Naive thymus-derived CD4-positive, alpha-beta T cell (primary cell): Measurements from ENCODE around the gene CXCL1. TPM values are rescaled to one million over a fixed set of nuclear protein-coding genes. Genes with fewer than 3 reads are reported as not detected.
A peak's percentile ranks its signal among the peaks of the same experiment; 100 is the strongest.

ENCODE experiments used
- ATAC-seq: fragments of 150-1000 bp; cut with Tn5 transposase; 2 replicates; pipeline ENCODE4 v1.10.0; 2021; ENCODE audit warnings: mild to moderate bottlenecking, moderate library complexity
- CTCF ChIA-PET: fragments of 350-600 bp; sonication (Branson Sonifier 250); formaldehyde crosslinking; loops from one replicate; lab custom pipeline; 2021; ENCODE audit warnings: antibody characterized with exemption; lab: Charles Lee
- POLR2A ChIA-PET: fragments of 350-600 bp; sonication (Branson Sonifier 250); formaldehyde crosslinking; loops from one replicate; lab custom pipeline; 2021; ENCODE audit warnings: antibody characterized with exemption, inconsistent platforms; lab: Charles Lee
- DNase-seq, 9 donors: peaks; one replicate each; pipeline versions ENCODE4 v3.0.0 to v3.0.0-alpha.2; 2020 to 2022; ENCODE audit warnings: mixed read lengths in 1 of 9
- H3K27ac ChIP-seq: one replicate; pipeline ENCODE4 v1.7.0; 2013; ENCODE audit warnings: mild to moderate bottlenecking, low read depth, low read length, moderate library complexity
- H3K27me3 ChIP-seq, 2 donors: one replicate each; pipeline ENCODE4 v1.7.0; 2013; ENCODE audit warnings: low read length in 2 of 2, mild to moderate bottlenecking in 2 of 2, moderate library complexity in 2 of 2; ENCODE audit not compliant: control insufficient read depth in 2 of 2, insufficient read depth in 2 of 2
- H3K36me3 ChIP-seq, 3 experiments: 1 replicate in 2 of 3; 2 replicates in 1 of 3; pipeline ENCODE4 v1.7.0; 2013; ENCODE audit warnings: low read length in 3 of 3, mild to moderate bottlenecking in 3 of 3, moderate library complexity in 1 of 3; ENCODE audit not compliant: insufficient read depth in 3 of 3, control insufficient read depth in 2 of 3
- H3K4me1 ChIP-seq, 2 donors: one replicate each; pipeline ENCODE4 v1.7.0; 2013; ENCODE audit warnings: low read length in 2 of 2, mild to moderate bottlenecking in 2 of 2, moderate library complexity in 1 of 2; ENCODE audit not compliant: control insufficient read depth in 2 of 2, insufficient read depth in 2 of 2
- H3K4me3 ChIP-seq: 2 replicates; pipeline ENCODE4 v1.7.0; 2013; ENCODE audit warnings: mild to moderate bottlenecking, low read length
- H3K9me3 ChIP-seq, 3 experiments: 1 replicate in 2 of 3; 2 replicates in 1 of 3; pipeline ENCODE4 v1.7.0; 2013; ENCODE audit warnings: low read length in 3 of 3; ENCODE audit not compliant: control insufficient read depth in 2 of 3
- H3K27ac Mint-ChIP-seq, 9 donors: one replicate each; pipeline ENCODE4 v1.8.0; 2020 to 2022; ENCODE audit warnings: mixed read lengths in 9 of 9, mild to moderate bottlenecking in 8 of 9, moderate library complexity in 5 of 9, inconsistent platforms in 2 of 9
- H3K27me3 Mint-ChIP-seq, 5 donors: one replicate each; pipeline ENCODE4 v1.8.0; 2021 to 2022; ENCODE audit warnings: mixed read lengths in 5 of 5, mild to moderate bottlenecking in 1 of 5
- H3K36me3 Mint-ChIP-seq, 5 donors: one replicate each; pipeline ENCODE4 v1.8.0; 2020 to 2022; ENCODE audit warnings: mixed read lengths in 5 of 5, mild to moderate bottlenecking in 3 of 5, inconsistent platforms in 1 of 5
- H3K4me1 Mint-ChIP-seq, 7 donors: one replicate each; pipeline ENCODE4 v1.8.0; 2020 to 2022; ENCODE audit warnings: mixed read lengths in 7 of 7, mild to moderate bottlenecking in 3 of 7, inconsistent platforms in 1 of 7
- H3K4me3 Mint-ChIP-seq, 10 donors: one replicate each; pipeline ENCODE4 v1.8.0; 2020 to 2022; ENCODE audit warnings: mild to moderate bottlenecking in 10 of 10, mixed read lengths in 10 of 10, moderate library complexity in 6 of 10, inconsistent platforms in 2 of 10
- H3K9me3 Mint-ChIP-seq, 11 donors: one replicate each; pipeline ENCODE4 v1.8.0; 2020 to 2022; ENCODE audit warnings: mixed read lengths in 11 of 11, mild to moderate bottlenecking in 4 of 11, inconsistent platforms in 1 of 11, moderate library complexity in 1 of 11
- intact Hi-C, 2 donors: fragments of 100-400 bp; cut with micrococcal nuclease; formaldehyde crosslinking; loops; one replicate each; pipeline ENCODE4 v1.15.1; 2023
- polyA plus RNA-seq, 2 donors: library from polyadenylated mRNA; unstranded; fragments of 300-500 nt; fragmentation: Illumina TruSeq; gene quantifications; one replicate each; pipeline ENCODE4 v1.2.3, GENCODE V29; 2021
- total RNA-seq, 6 experiments: library from RNA in 5 of 6; stranded (reverse) in 5 of 6; gene quantifications; 1 replicate in 5 of 6; 2 replicates in 1 of 6; pipeline ENCODE4 v1.2.3 and lab custom pipeline; 2021 to 2026

Gene CXCL1
- total and polyA plus RNA-seq, 7 experiments from 2014 or later, result 0.56 to 3.3 TPM; not detected in 5

- Mint-ChIP-seq H3K9me3 (peaks cover 0 to 5% (median 0%) of the 10 kb centered on the region in 11 donors), H3K27me3 (peaks cover 9 to 18% (median 16%) of the 10 kb centered on the region in 5 donors), H3K4me3 (no peak overlapping the region), H3K36me3 (no peaks in the 10 kb centered on the region), H3K4me1 (no peaks in the 10 kb centered on the region), H3K27ac (no peak overlapping the region)
- intact Hi-C loops, result no loop called here
- Histone ChIP-seq H3K27ac (no peak overlapping the region), H3K27me3 (no peaks in the 10 kb centered on the region), H3K4me1 (no peaks in the 10 kb centered on the region), H3K4me3 (no peak overlapping the region), H3K36me3 (no peaks in the 10 kb centered on the region), H3K9me3 (no peaks in the 10 kb centered on the region)
- POLR2A ChIA-PET, result no interaction called here
- CTCF ChIA-PET, result no interaction called here
- DNase-seq, result no peak
- ATAC-seq, result no peak
These were observed 26.5 kb upstream of the CXCL1 start for GRCh38 chr4:73842696-73843095.

- no peaks in the 10 kb centered on the region for H3K36me3 Mint-ChIP-seq
- no peaks in the 10 kb centered on the region for H3K9me3 ChIP-seq
- no peak overlapping the region for H3K4me3 Mint-ChIP-seq
- no peak overlapping the region for H3K4me3 ChIP-seq
- no peak for DNase-seq
- no peaks in the 10 kb centered on the region for H3K27me3 ChIP-seq
- H3K27ac Mint-ChIP-seq, result no peak overlapping the region
- CTCF ChIA-PET, result no interaction called here
- peaks cover 9 to 16% (median 15%) of the 10 kb centered on the region in 5 donors for H3K27me3 Mint-ChIP-seq
- intact Hi-C loops, result no loop called here
- POLR2A ChIA-PET, result no interaction called here
- H3K4me1 Mint-ChIP-seq, result no peaks in the 10 kb centered on the region
- no peaks in the 10 kb centered on the region for H3K36me3 ChIP-seq
- peaks cover 0 to 5% (median 0%) of the 10 kb centered on the region in 11 donors for H3K9me3 Mint-ChIP-seq
- H3K27ac ChIP-seq, result no peak overlapping the region
- no peaks in the 10 kb centered on the region for H3K4me1 ChIP-seq
- no peak for ATAC-seq
These were observed 25.8 kb upstream of the CXCL1 start for GRCh38 chr4:73843369-73843768.

GRCh38 chr4:73844345-73844744 lies 24.8 kb upstream of the CXCL1 start:
- H3K27ac ChIP-seq, result no peak overlapping the region
- no peaks in the 10 kb centered on the region for H3K36me3 Mint-ChIP-seq
- POLR2A ChIA-PET, result no interaction called here
- no peaks in the 10 kb centered on the region for H3K9me3 ChIP-seq
- peak; percentile 69 for ATAC-seq
- no peak overlapping the region for H3K4me3 ChIP-seq
- DNase-seq, result no peak
- no peaks in the 10 kb centered on the region for H3K4me1 ChIP-seq
- no peaks in the 10 kb centered on the region for H3K36me3 ChIP-seq
- peaks cover 6 to 15% (median 9%) of the 10 kb centered on the region in 5 donors for H3K27me3 Mint-ChIP-seq
- peaks cover 0 to 5% (median 0%) of the 10 kb centered on the region in 11 donors for H3K9me3 Mint-ChIP-seq
- intact Hi-C loops, result no loop called here
- no peaks in the 10 kb centered on the region for H3K4me1 Mint-ChIP-seq
- no peaks in the 10 kb centered on the region for H3K27me3 ChIP-seq
- CTCF ChIA-PET, result no interaction called here
- no peak overlapping the region for H3K4me3 Mint-ChIP-seq
- H3K27ac Mint-ChIP-seq, result no peak overlapping the region

- H3K9me3 Mint-ChIP-seq, result peaks cover 0 to 5% (median 0%) of the 10 kb centered on the region in 11 donors
- DNase-seq, result no peak
- POLR2A ChIA-PET, result no interaction called here
- H3K27ac Mint-ChIP-seq, result no peak overlapping the region
- H3K4me3 Mint-ChIP-seq, result no peak overlapping the region
- CTCF ChIA-PET, result no interaction called here
- Histone ChIP-seq H3K4me3 (no peak overlapping the region), H3K27me3 (no peaks in the 10 kb centered on the region), H3K4me1 (no peaks in the 10 kb centered on the region), H3K27ac (no peak overlapping the region), H3K9me3 (no peaks in the 10 kb centered on the region), H3K36me3 (no peaks in the 10 kb centered on the region)
- no peaks in the 10 kb centered on the region for H3K4me1 Mint-ChIP-seq
- ATAC-seq, result no peak
- intact Hi-C loops, result no loop called here
- H3K36me3 Mint-ChIP-seq, result no peaks in the 10 kb centered on the region
- peaks cover 5 to 15% (median 6%) of the 10 kb centered on the region in 5 donors for H3K27me3 Mint-ChIP-seq
These were observed 24.4 kb upstream of the CXCL1 start for GRCh38 chr4:73844806-73845205.

GRCh38 chr4:73847526-73848182 lies 21.5 kb upstream of the CXCL1 start:
- Mint-ChIP-seq H3K4me1 (no peaks in the 10 kb centered on the region), H3K27me3 (peaks cover 2 to 9% (median 4%) of the 10 kb centered on the region in 5 donors), H3K4me3 (no peak overlapping the region), H3K27ac (no peak overlapping the region), H3K36me3 (no peaks in the 10 kb centered on the region), H3K9me3 (peaks cover 0 to 2% (median 0%) of the 10 kb centered on the region in 11 donors)
- intact Hi-C loops, result no loop called here
- CTCF ChIA-PET, result no interaction called here
- H3K36me3 ChIP-seq, result no peaks in the 10 kb centered on the region
- H3K27ac ChIP-seq, result no peak overlapping the region
- no peak for ATAC-seq
- H3K27me3 ChIP-seq, result no peaks in the 10 kb centered on the region
- H3K9me3 ChIP-seq, result no peaks in the 10 kb centered on the region
- POLR2A ChIA-PET, result no interaction called here
- no peak for DNase-seq
- no peaks in the 10 kb centered on the region for H3K4me1 ChIP-seq
- no peak overlapping the region for H3K4me3 ChIP-seq

GRCh38 chr4:73848183-73848777 lies 20.9 kb upstream of the CXCL1 start:
- ChIA-PET POLR2A (no interaction called here), CTCF (no interaction called here)

More at GRCh38 chr4:73848183-73848777, 20.9 kb upstream of the CXCL1 start:
- H3K27ac ChIP-seq, result no peak overlapping the region
- H3K4me1 ChIP-seq, result no peaks in the 10 kb centered on the region
- intact Hi-C loops, result no loop called here
- H3K4me3 ChIP-seq, result no peak overlapping the region
- ATAC-seq (no peak), DNase-seq (no peak)
- Mint-ChIP-seq H3K27ac (no peak overlapping the region), H3K36me3 (no peaks in the 10 kb centered on the region), H3K27me3 (peaks cover 0 to 9% (median 4%) of the 10 kb centered on the region in 5 donors), H3K9me3 (peaks cover 0 to 2% (median 0%) of the 10 kb centered on the region in 11 donors), H3K4me3 (no peak overlapping the region), H3K4me1 (no peaks in the 10 kb centered on the region)
- H3K36me3 ChIP-seq, result no peaks in the 10 kb centered on the region
- no peaks in the 10 kb centered on the region for H3K27me3 ChIP-seq
- H3K9me3 ChIP-seq, result no peaks in the 10 kb centered on the region
